T-cell (primary cell): ENCODE data around the gene SLAIN2. TPM values are rescaled to one million over a fixed set of nuclear protein-coding genes. Genes with fewer than 3 reads are reported as not detected.

Experiments used
- ATAC-seq, 4 experiments: fragments of 200-7000 bp in 3 of 4; fragments of 150-1000 bp in 1 of 4; cut with Tn5 transposase; replicated peaks in 1 of 4; 1 replicate in 3 of 4; 2 replicates in 1 of 4; pipeline ENCODE4 v1.10.0; 2021; ENCODE audit warnings: moderate library complexity in 3 of 4, mild to moderate bottlenecking in 2 of 4, moderate number of reproducible peaks in 1 of 4
- CTCF ChIA-PET, 2 donors: fragments of 300-600 bp; sonication (Branson Sonifier 250); formaldehyde crosslinking; loops; one replicate each; lab custom pipeline; 2022; ENCODE audit warnings: antibody characterized with exemption in 2 of 2; lab: Charles Lee
- POLR2A ChIA-PET, 2 donors: fragments of 300-600 bp; sonication (Branson Sonifier 250); formaldehyde crosslinking; loops; one replicate each; lab custom pipeline; 2022; ENCODE audit warnings: antibody characterized with exemption in 2 of 2; lab: Charles Lee
- DNase-seq, 35 experiments: peaks; one replicate each; pipeline versions ENCODE4 v3.0.0 to v3.0.0-alpha.2; 2013 to 2023
- H3K27ac ChIP-seq: one replicate; pipeline ENCODE4 v1.5.1; 2013; ENCODE audit warnings: low read length
- H3K27me3 ChIP-seq, 2 experiments: replicated peaks in 1 of 2; 1 replicate in 1 of 2; 2 replicates in 1 of 2; pipeline versions ENCODE4 v1.6.1 to v1.7.0; 2013; ENCODE audit warnings: low read length in 1 of 2, mixed read lengths in 1 of 2; ENCODE audit not compliant: control insufficient read depth in 2 of 2, insufficient read depth in 2 of 2; ENCODE audit errors: extremely low read depth in 1 of 2
- H3K36me3 ChIP-seq, 2 donors: 1 replicate in 1 of 2; 2 replicates in 1 of 2; pipeline versions ENCODE4 v1.6.1 to v1.7.0; 2013; ENCODE audit warnings: low read length in 1 of 2; ENCODE audit not compliant: control insufficient read depth in 2 of 2, insufficient read depth in 1 of 2; ENCODE audit errors: extremely low read depth in 1 of 2
- H3K4me1 ChIP-seq, 2 experiments: 1 replicate in 1 of 2; 2 replicates in 1 of 2; pipeline versions ENCODE4 v1.6.1 to v1.7.0; 2013; ENCODE audit warnings: low read length in 2 of 2, mixed read lengths in 1 of 2; ENCODE audit not compliant: insufficient read depth in 2 of 2, control insufficient read depth in 1 of 2; ENCODE audit errors: extremely low read depth in 1 of 2
- H3K4me3 ChIP-seq, 2 donors: 1 replicate in 1 of 2; 2 replicates in 1 of 2; pipeline versions ENCODE4 v1.5.1 to v1.7.0; 2013; ENCODE audit warnings: mild to moderate bottlenecking in 2 of 2, low read length in 1 of 2, moderate library complexity in 1 of 2; ENCODE audit not compliant: control insufficient read depth in 1 of 2; ENCODE audit errors: extremely low read depth in 1 of 2
- H3K9me3 ChIP-seq: 2 replicates; pipeline ENCODE4 v1.7.0; 2013
- H3K27ac Mint-ChIP-seq, 2 donors: one replicate each; pipeline ENCODE4 v1.8.0; 2020 to 2021; ENCODE audit warnings: mild to moderate bottlenecking in 2 of 2, mixed read lengths in 2 of 2
- H3K27me3 Mint-ChIP-seq, 2 donors: one replicate each; pipeline ENCODE4 v1.8.0; 2021 to 2022; ENCODE audit warnings: mixed read lengths in 2 of 2
- H3K36me3 Mint-ChIP-seq: one replicate; pipeline ENCODE4 v1.8.0; 2021; ENCODE audit warnings: mixed read lengths
- H3K4me1 Mint-ChIP-seq, 3 donors: one replicate each; pipeline ENCODE4 v1.8.0; 2020 to 2022; ENCODE audit warnings: mixed read lengths in 3 of 3, mild to moderate bottlenecking in 1 of 3
- H3K4me3 Mint-ChIP-seq, 3 donors: one replicate each; pipeline ENCODE4 v1.8.0; 2020 to 2022; ENCODE audit warnings: mild to moderate bottlenecking in 3 of 3, mixed read lengths in 3 of 3, moderate library complexity in 3 of 3
- H3K9me3 Mint-ChIP-seq, 3 donors: one replicate each; pipeline ENCODE4 v1.8.0; 2020 to 2022; ENCODE audit warnings: mixed read lengths in 3 of 3
- WGBS: methylation state at CpG from one replicate; pipeline ENCODE4 v1.1.5; 2013; ENCODE audit warnings: missing lambda C conversion rate; ENCODE audit not compliant: insufficient coverage; 5-methylcytosine and 5-hydroxymethylcytosine counted together
- total RNA-seq, 35 experiments: library from RNA in 6 of 35; stranded (reverse) in 6 of 35; fragments of 120-200 nt in 1 of 35; gene quantifications; one replicate each; pipeline versions ENCODE4 v1.2.1 to v1.2.4 and lab custom pipeline; 2013 to 2026

The SLAIN2 gene
- total RNA-seq, 5 donors from 2014 or later (not counting 1 experiment from before 2014, with no cell fraction given), result 61.5 to 75.2 (median 70.5) TPM

DNA sequence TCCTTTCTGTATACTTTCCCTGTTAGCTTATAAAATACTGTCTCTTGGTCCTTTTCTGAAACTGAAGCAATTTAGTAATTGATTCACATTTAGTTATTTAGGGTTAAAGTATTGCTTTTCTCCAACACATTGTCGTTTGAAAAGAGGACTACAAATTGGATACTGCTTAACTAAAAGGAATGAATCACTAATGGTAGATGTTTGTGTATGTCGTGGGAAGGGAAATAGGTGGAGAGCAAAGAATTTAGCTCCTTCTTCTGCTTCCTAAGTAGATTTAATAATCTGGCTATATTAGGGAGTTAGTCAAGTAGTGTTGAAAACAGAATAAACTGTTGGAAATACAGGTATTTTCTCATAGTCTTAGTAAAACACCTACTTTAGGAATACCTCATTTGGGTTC, 27.9 kb downstream of the SLAIN2 start:
- Mint-ChIP-seq H3K9me3 (no peaks in the 10 kb centered on the region), H3K27me3 (no peaks in the 10 kb centered on the region), H3K36me3 (peaks cover 11% of the 10 kb centered on the region), H3K27ac (no peak overlapping the region), H3K4me3 (no peak overlapping the region), H3K4me1 (peaks cover 53 to 65% (median 54%) of the 10 kb centered on the region in 3 donors)
- DNase-seq (no peak), ATAC-seq (no peak)
- ChIA-PET POLR2A (no interaction called here), CTCF (interaction anchor here in 1 of 2 donors (1.2 kb wide), 1 partner anchor 26 kb away, joined by 4 read pairs; no protein-coding TSS in a partner anchor)
- Histone ChIP-seq H3K27ac (no peak overlapping the region), H3K27me3 (no peaks in the 10 kb centered on the region), H3K4me3 (no peak overlapping the region), H3K4me1 (peaks cover 3% of the 10 kb centered on the region in 2 experiments), H3K36me3 (no peaks in the 10 kb centered on the region), H3K9me3 (no peaks in the 10 kb centered on the region)
- no CpG with 5 or more reads among the region's 2 CpGs for WGBS

DNA sequence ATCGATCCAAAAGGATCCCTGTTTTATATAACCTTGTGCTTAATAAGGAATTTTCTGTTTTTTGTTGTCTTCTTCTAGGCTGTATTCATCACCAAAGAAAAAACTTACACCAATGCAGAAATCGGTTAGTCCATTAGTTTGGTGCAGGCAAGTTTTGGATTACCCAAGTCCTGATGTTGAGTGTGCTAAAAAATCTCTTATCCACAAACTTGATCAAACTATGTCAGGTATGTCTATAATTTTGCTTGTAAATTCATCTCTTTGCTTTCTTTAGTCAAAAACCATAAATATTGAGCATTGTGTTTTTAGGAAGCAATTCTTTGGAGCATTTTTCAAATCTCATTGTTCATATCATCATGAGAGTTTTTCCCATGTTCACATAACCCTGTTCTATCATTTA, 28.4 kb downstream of the SLAIN2 start:
- no peaks in the 10 kb centered on the region for H3K27me3 ChIP-seq
- H3K9me3 Mint-ChIP-seq, result no peaks in the 10 kb centered on the region
- DNase-seq, result no peak
- no peaks in the 10 kb centered on the region for H3K9me3 ChIP-seq
- H3K36me3 ChIP-seq, result no peaks in the 10 kb centered on the region
- no CpG with 5 or more reads among the region's 2 CpGs for WGBS
- H3K4me3 Mint-ChIP-seq, result no peak overlapping the region
- peaks cover 15% of the 10 kb centered on the region for H3K36me3 Mint-ChIP-seq
- H3K27ac Mint-ChIP-seq, result peak overlapping the region in 1 of 2 donors; percentile 12
- ChIA-PET POLR2A (interaction anchor here in 1 of 2 donors (0.5 kb wide), 1 partner anchor 10 kb away, joined by 4 read pairs; no protein-coding TSS in a partner anchor), CTCF (interaction anchor here (0.5 to 1.2 kb wide), 5 partner anchors 16 to 653 kb away, joined by 3 to 4 read pairs (median 3); no protein-coding TSS in a partner anchor)
- ATAC-seq, result no peak
- H3K27me3 Mint-ChIP-seq, result no peaks in the 10 kb centered on the region
- H3K27ac ChIP-seq, result no peak overlapping the region
- H3K4me1 ChIP-seq, result peaks cover 3% of the 10 kb centered on the region in 2 experiments
- peaks cover 54 to 71% (median 57%) of the 10 kb centered on the region in 3 donors for H3K4me1 Mint-ChIP-seq
- no peak overlapping the region for H3K4me3 ChIP-seq

DNA sequence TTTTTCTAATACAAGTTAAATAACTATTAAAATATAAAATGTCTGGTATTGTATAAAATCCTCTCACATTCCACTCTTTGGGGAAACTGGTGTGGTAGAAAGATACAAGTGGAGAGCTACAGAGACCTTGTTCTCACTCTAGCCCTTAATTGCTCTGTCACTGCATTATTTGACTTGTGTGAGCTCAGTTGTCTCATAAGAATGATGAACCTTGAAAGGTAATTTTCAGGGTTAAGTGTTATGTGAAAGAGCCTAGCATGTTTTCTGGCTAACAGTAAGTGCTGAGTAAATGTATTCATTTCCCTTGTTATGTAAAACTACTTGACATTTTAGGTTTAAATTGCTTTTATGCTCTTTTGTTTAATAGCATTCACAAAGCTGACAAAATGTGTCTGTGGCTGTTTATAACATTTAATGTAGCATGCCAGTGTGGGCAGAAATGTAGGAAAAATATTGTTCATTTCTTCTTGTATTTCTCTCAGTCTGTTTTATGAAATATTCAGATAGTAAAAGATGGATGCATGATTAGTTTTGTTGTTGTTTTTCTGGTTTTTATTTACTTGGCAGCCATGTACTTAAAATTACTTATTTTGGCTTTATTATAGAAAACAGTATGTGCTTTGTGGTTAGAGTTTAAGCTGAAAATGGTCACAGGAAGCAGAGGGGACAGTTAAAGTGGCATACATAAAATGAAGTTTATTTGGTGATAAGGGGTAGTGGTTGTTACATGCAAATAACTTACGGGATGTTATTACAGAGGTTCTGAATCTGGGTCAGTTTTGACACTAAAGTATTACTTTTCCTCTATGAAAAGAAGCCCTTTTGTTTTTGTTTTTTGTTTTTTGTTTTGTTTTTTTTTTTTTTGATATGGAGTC, 29.2 kb downstream of the SLAIN2 start:
- ChIA-PET POLR2A (interaction anchor here in 1 of 2 donors (0.5 to 0.6 kb wide), 3 partner anchors 9 to 330 kb away, joined by 3 to 5 read pairs (median 4); no protein-coding TSS in a partner anchor), CTCF (interaction anchor here (0.6 to 1.0 kb wide), 6 partner anchors 17 to 654 kb away, joined by 3 to 4 read pairs (median 3); no protein-coding TSS in a partner anchor)
- DNase-seq, result no peak
- Histone ChIP-seq H3K36me3 (no peaks in the 10 kb centered on the region), H3K4me3 (no peak overlapping the region), H3K4me1 (peaks cover 1 to 3% of the 10 kb centered on the region in 2 experiments), H3K27me3 (no peaks in the 10 kb centered on the region), H3K27ac (no peak overlapping the region), H3K9me3 (no peaks in the 10 kb centered on the region)
- Mint-ChIP-seq H3K4me3 (no peak overlapping the region), H3K4me1 (peaks cover 54 to 73% (median 57%) of the 10 kb centered on the region in 3 donors), H3K27ac (peak overlapping the region in 1 of 2 donors; percentile 50), H3K9me3 (no peaks in the 10 kb centered on the region), H3K27me3 (no peaks in the 10 kb centered on the region), H3K36me3 (peaks cover 20% of the 10 kb centered on the region)
- WGBS, result no CpG with 5 or more reads among the region's 1 CpG
- no peak for ATAC-seq

DNA sequence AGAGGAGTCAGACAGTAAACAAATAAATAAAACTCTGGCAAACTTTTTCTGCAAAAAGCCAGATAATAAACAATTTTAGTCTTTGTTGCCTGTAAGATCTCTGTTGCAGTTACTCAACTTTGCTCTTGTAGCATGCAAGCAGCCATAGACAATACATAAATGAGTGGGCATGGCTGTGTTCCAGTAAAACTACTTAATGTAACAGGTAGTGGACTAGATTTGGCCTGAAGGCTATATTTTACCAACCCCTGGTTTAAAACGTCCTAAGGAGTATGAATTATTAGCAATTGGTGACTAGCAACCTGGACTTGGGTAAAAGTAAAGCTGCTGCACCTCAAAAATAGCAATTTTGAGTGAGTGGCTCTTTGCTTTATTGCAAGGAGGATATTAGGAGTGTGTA, 30.9 kb downstream of the SLAIN2 start:
- POLR2A ChIA-PET, result interaction anchor here in 1 of 2 donors (0.6 kb wide), 1 partner anchor 31 kb away, joined by 13 read pairs; the partner anchor contains the start of gene SLAIN2
- H3K27me3 Mint-ChIP-seq, result no peaks in the 10 kb centered on the region
- ATAC-seq (no peak), DNase-seq (no peak)
- H3K27ac Mint-ChIP-seq, result no peak overlapping the region
- no peak overlapping the region for H3K4me3 Mint-ChIP-seq
- WGBS, result no CpG with 5 or more reads among the region's 1 CpG
- H3K36me3 Mint-ChIP-seq, result peaks cover 18% of the 10 kb centered on the region
- Histone ChIP-seq H3K9me3 (no peaks in the 10 kb centered on the region), H3K4me1 (no peaks in the 10 kb centered on the region), H3K4me3 (no peak overlapping the region), H3K36me3 (no peaks in the 10 kb centered on the region), H3K27me3 (no peaks in the 10 kb centered on the region), H3K27ac (no peak overlapping the region)
- H3K9me3 Mint-ChIP-seq, result no peaks in the 10 kb centered on the region
- CTCF ChIA-PET, result no interaction called here
- peaks cover 40 to 59% (median 43%) of the 10 kb centered on the region in 3 donors for H3K4me1 Mint-ChIP-seq

DNA sequence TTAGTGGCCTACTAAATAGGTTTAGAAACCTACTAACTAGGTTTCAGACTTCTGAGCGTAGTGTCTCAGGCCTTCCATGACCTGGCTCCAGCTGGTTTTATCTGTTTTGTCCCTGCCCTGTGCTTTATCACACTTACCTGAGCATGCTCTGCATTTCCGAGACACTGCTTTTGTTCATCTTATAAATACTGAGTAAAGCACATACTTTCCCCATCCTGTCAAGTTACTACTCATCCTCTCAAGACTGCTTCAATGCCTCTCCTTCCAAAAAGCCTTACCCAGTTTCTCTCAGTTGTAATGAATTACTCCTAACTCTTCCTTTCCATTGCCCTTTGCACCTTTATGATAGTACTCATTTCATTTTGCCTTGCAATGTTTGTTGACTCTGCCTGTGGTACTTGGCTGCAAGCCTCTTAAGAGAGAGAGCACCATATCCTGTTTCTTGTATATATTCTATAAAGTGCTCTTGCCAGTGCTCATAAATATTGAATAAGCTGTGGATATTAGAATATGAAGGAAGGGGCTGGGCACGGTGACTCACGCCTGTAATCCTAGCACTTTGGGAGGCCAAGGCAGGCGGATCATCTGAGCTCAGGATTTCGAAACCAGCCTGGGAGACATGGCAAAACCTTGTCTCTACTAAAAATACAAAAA, 34.4 kb downstream of the SLAIN2 start:
- Mint-ChIP-seq H3K27ac (no peak overlapping the region), H3K4me1 (peaks cover 16 to 35% (median 21%) of the 10 kb centered on the region in 3 donors), H3K4me3 (no peak overlapping the region), H3K27me3 (no peaks in the 10 kb centered on the region), H3K36me3 (peaks cover 37% of the 10 kb centered on the region), H3K9me3 (no peaks in the 10 kb centered on the region)
- 100% methylated on average over 6 of the region's 6 CpGs for WGBS
- no peaks in the 10 kb centered on the region for H3K27me3 ChIP-seq
- no peak for ATAC-seq
- DNase-seq, result no peak
- H3K4me3 ChIP-seq, result no peak overlapping the region
- peaks cover 0 to 13% of the 10 kb centered on the region in 2 donors for H3K36me3 ChIP-seq
- ChIA-PET POLR2A (no interaction called here), CTCF (interaction anchor here in 1 of 2 donors (0.5 to 0.7 kb wide), 2 partner anchors 31 to 203 kb away, joined by 3 to 4 read pairs; no protein-coding TSS in a partner anchor)
- no peaks in the 10 kb centered on the region for H3K4me1 ChIP-seq
- H3K27ac ChIP-seq, result no peak overlapping the region
- H3K9me3 ChIP-seq, result no peaks in the 10 kb centered on the region

DNA sequence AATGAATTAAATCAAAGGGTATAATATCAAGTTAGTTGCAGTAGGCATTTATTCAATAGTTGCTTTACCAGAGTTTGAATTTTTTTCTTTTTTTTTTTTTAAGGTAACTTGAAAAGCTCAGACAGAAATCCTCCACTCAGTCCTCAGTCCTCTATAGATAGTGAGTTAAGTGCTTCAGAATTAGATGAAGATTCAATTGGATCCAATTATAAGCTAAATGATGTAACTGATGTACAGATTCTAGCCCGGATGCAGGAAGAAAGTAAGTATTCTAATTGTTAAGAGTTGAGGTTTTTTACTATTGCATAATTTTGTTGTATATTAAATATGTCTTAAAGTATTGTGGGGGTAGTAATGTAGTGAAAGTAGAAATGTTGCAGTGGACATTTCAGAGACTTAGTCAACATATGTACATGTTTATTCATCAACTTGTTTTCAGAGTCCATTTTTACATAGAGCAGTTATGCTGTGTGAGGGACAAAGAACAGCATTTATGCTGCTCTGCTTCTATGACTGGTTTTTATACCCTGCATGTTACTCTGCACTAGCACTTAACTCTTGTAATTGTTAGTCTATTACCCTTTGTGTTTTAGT, 38.4 kb downstream of the SLAIN2 start:
- CTCF ChIA-PET, result no interaction called here
- POLR2A ChIA-PET, result interaction anchor here in 1 of 2 donors (0.6 kb wide), 1 partner anchor 10 kb away, joined by 4 read pairs; no protein-coding TSS in a partner anchor
- Mint-ChIP-seq H3K27ac (no peak overlapping the region), H3K9me3 (no peaks in the 10 kb centered on the region), H3K4me1 (peaks cover 10 to 14% (median 13%) of the 10 kb centered on the region in 3 donors), H3K4me3 (no peak overlapping the region), H3K36me3 (peaks cover 40% of the 10 kb centered on the region), H3K27me3 (no peaks in the 10 kb centered on the region)
- H3K27me3 ChIP-seq, result no peaks in the 10 kb centered on the region
- H3K4me3 ChIP-seq, result no peak overlapping the region
- H3K4me1 ChIP-seq, result no peaks in the 10 kb centered on the region
- H3K9me3 ChIP-seq, result no peaks in the 10 kb centered on the region
- H3K36me3 ChIP-seq, result peaks cover 5 to 27% of the 10 kb centered on the region in 2 donors
- H3K27ac ChIP-seq, result no peak overlapping the region
- DNase-seq (no peak), ATAC-seq (no peak)
- WGBS, result no CpG with 5 or more reads among the region's 1 CpG
